Gastrocnemius medialis (tissue), 4 donors: ENCODE results near the gene CSTF2T. TPM values are rescaled to one million over a fixed set of nuclear protein-coding genes. Genes with fewer than 3 reads are reported as not detected.

ENCODE experiments used
- ATAC-seq, 2 donors: fragments of 150-250 bp; one replicate each; pipeline ENCODE4 v1.9.1; 2016
- DNase-seq, 2 donors: peaks; one replicate each; pipeline ENCODE4 v3.0.0-alpha.2; 2019
- H3K27ac ChIP-seq, 4 donors: fragments of 200-600 bp; sonication (generic); 1 replicate in 1 of 4; 2 replicates in 3 of 4; pipeline ENCODE4 v1.5.1; 2016 to 2018; ENCODE audit warnings: mild to moderate bottlenecking in 2 of 4, moderate library complexity in 1 of 4
- H3K27me3 ChIP-seq, 3 donors: fragments of 200-600 bp; sonication (generic) in 2 of 3; 1 replicate in 1 of 3; 2 replicates in 2 of 3; pipeline versions ENCODE4 v1.5.1 to v1.6.0; 2016 to 2019; ENCODE audit warnings: mild to moderate bottlenecking in 1 of 3, moderate library complexity in 1 of 3
- H3K36me3 ChIP-seq, 2 donors: fragments of 200-600 bp; sonication (generic) in 1 of 2; one replicate each; pipeline ENCODE4 v1.5.1; 2017 to 2018
- H3K4me1 ChIP-seq, 2 donors: fragments of 200-600 bp; sonication (generic) in 1 of 2; one replicate each; pipeline ENCODE4 v1.5.1; 2016 to 2017; ENCODE audit warnings: mild to moderate bottlenecking in 2 of 2
- H3K4me3 ChIP-seq, 4 donors: fragments of 200-600 bp; sonication (generic) in 3 of 4; 1 replicate in 1 of 4; 2 replicates in 3 of 4; pipeline ENCODE4 v1.5.1; 2016 to 2019; ENCODE audit warnings: mild to moderate bottlenecking in 2 of 4
- H3K9me3 ChIP-seq, 3 donors: fragments of 200-600 bp; sonication (generic) in 2 of 3; 1 replicate in 1 of 3; 2 replicates in 2 of 3; pipeline ENCODE4 v1.5.1; 2016 to 2019
- CTCF ChIP-seq, 5 experiments: fragments of 450-650 bp in 3 of 5; fragments of 200-600 bp in 2 of 5; sonication (generic) in 2 of 5; IDR thresholded peaks in 4 of 5; conservative IDR thresholded peaks in 1 of 5; 1 replicate in 4 of 5; 2 replicates in 1 of 5; pipeline ENCODE4 v1.5.1; 2016 to 2019; ENCODE audit warnings: antibody characterized with exemption in 5 of 5, mild to moderate bottlenecking in 3 of 5, moderate library complexity in 3 of 5
- POLR2A ChIP-seq, 2 donors: fragments of 450-650 bp; IDR thresholded peaks; one replicate each; pipeline ENCODE4 v1.6.1; 2017; ENCODE audit warnings: antibody characterized with exemption in 2 of 2, mild to moderate bottlenecking in 2 of 2, moderate library complexity in 2 of 2
- in situ Hi-C, 4 donors: fragments of 200-750 bp; cut with MboI; loops; one replicate each; pipeline versions ENCODE4 v1.15.0 to v1.8.0; 2017; ENCODE audit warnings: low sequenced_read_pairs in 4 of 4
- intact Hi-C: fragments of 100-400 bp; cut with DNase I; formaldehyde crosslinking; loops from one replicate; pipeline ENCODE4 v1.15.1; 2023; ENCODE audit warnings: low total_unique reads
- total RNA-seq, 4 donors: library from RNA; depleted of rRNA; stranded (reverse); fragments of >200 nt; gene quantifications; one replicate each; pipeline versions ENCODE4 v1.1.0 to v1.2.3, GENCODE V29; 2016

The CSTF2T gene
- total RNA-seq, 4 donors from 2014 or later, result 11.4 to 22.2 (median 16.3) TPM

DNA sequence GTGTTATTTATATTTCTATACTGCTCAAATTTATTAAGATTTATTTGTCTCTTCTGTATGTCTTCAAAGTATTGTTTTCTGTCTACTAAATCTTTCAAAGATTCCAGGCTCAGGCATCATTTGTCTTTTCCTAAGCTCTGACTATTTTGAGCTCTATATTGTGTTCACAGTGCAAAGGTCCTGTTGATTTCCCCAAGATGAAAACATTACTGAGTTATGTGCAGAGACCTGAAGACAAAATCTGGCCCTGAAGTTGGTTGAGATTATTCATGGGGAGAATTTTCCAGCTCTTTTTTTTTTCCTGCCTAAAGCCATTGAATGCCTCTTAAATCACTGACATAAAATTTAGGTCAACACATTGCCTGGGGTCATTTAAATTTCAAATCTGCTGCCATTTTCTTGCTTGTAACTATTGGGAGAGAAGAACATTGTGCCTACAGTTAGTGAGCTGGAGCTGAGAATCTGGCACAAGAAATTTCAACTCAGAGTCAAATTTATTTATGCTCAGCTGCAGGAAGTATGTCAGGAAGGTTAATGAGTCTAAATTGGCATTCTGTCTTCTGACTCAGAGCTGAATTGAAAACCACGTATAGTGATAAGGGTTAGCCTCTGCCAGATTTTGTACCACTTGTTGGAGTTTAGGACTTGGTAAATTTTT lies 31.6 kb downstream of the CSTF2T start:
- Histone ChIP-seq H3K27me3 (no peaks in the 10 kb centered on the region), H3K36me3 (no peaks in the 10 kb centered on the region), H3K27ac (no peak overlapping the region), H3K4me3 (no peak overlapping the region), H3K4me1 (peaks cover 0 to 27% of the 10 kb centered on the region in 2 donors), H3K9me3 (no peaks in the 10 kb centered on the region)
- TF ChIP-seq POLR2A (IDR thresholded peaks at IDR 0.05) (no peak), CTCF (IDR thresholded peaks at IDR 0.05 in 4 of 5, conservative IDR thresholded peaks at IDR 0.05 in 1 of 5) (no peak)
- intact Hi-C loops, result no loop called here
- ATAC-seq (no peak), DNase-seq (no peak)
- in situ Hi-C loops, result no loop called here

- Histone ChIP-seq H3K4me3 (no peak overlapping the region), H3K9me3 (no peaks in the 10 kb centered on the region), H3K4me1 (peaks cover 0 to 27% of the 10 kb centered on the region in 2 donors), H3K27me3 (no peaks in the 10 kb centered on the region), H3K36me3 (no peaks in the 10 kb centered on the region), H3K27ac (no peak overlapping the region)
- ATAC-seq (no peak), DNase-seq (no peak)
- in situ Hi-C loops (no loop called here), intact Hi-C loops (no loop called here)
- TF ChIP-seq POLR2A (IDR thresholded peaks at IDR 0.05) (no peak), CTCF (IDR thresholded peaks at IDR 0.05 in 4 of 5, conservative IDR thresholded peaks at IDR 0.05 in 1 of 5) (no peak)
These were observed 32.9 kb downstream of the CSTF2T start for GRCh38 chr10:51666456-51666855.

DNA sequence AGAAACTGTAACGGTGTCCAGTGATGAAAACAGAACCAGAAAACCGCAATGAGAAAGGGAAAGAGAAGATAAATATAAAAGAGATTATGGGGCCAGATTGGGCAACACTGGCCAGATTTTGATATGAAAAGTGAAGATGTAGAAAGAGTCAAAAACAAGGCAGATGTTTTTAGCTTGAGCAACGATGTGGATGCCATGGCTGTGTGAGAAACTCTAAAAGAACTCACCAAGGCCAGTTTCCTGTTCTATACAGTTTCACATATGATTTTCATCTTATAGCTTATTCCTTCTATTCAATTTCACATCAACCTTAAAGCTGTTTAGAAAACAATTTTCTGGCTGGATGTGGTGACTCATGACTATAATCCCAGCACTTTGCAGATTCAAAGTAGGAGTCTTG lies 36.3 kb downstream of the CSTF2T start:
- intact Hi-C loops, result no loop called here
- no peak for TF ChIP-seq POLR2A (IDR thresholded peaks at IDR 0.05)
- no peak for TF ChIP-seq CTCF (IDR thresholded peaks at IDR 0.05 in 4 of 5, conservative IDR thresholded peaks at IDR 0.05 in 1 of 5)
- Histone ChIP-seq H3K36me3 (no peaks in the 10 kb centered on the region), H3K9me3 (no peaks in the 10 kb centered on the region), H3K4me1 (peaks cover 0 to 18% of the 10 kb centered on the region in 2 donors), H3K27ac (no peak overlapping the region), H3K27me3 (no peaks in the 10 kb centered on the region), H3K4me3 (no peak overlapping the region)
- DNase-seq, result no peak
- in situ Hi-C loops, result no loop called here
- ATAC-seq, result no peak

DNA sequence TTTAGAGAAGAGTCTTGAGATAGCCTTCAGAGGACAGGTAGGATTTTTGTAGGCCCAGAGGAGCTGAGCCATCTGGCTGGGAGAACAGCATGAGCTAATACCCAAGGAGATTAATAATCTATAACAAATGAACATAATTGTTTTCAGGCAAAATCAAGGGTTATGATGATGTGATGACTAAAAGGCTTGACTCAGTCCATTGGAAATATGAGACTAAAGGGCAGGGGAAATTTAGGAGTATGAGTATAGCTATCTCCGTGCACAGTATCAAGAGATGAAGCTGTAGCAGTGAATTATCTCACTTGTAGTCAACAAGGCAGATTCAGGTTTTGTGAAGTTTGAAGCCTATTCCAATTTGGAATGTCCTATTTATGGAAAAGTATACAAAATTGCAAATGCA lies 40.1 kb downstream of the CSTF2T start:
- Histone ChIP-seq H3K27ac (no peak overlapping the region), H3K36me3 (no peaks in the 10 kb centered on the region), H3K4me3 (no peak overlapping the region), H3K9me3 (no peaks in the 10 kb centered on the region), H3K4me1 (peaks cover under 1 to 21% of the 10 kb centered on the region in 2 donors), H3K27me3 (no peaks in the 10 kb centered on the region)
- no peak for TF ChIP-seq POLR2A (IDR thresholded peaks at IDR 0.05)
- TF ChIP-seq CTCF (IDR thresholded peaks at IDR 0.05 in 4 of 5, conservative IDR thresholded peaks at IDR 0.05 in 1 of 5), result no peak
- no peak for ATAC-seq
- in situ Hi-C loops (no loop called here), intact Hi-C loops (no loop called here)
- no peak for DNase-seq

- no peak for ATAC-seq
These were observed 41.4 kb downstream of the CSTF2T start for GRCh38 chr10:51658000-51658399.

More at GRCh38 chr10:51658000-51658399, 41.4 kb downstream of the CSTF2T start:
- Histone ChIP-seq H3K9me3 (no peaks in the 10 kb centered on the region), H3K4me1 (peaks cover 13 to 34% of the 10 kb centered on the region in 2 donors), H3K4me3 (no peak overlapping the region), H3K36me3 (no peaks in the 10 kb centered on the region), H3K27me3 (no peaks in the 10 kb centered on the region), H3K27ac (no peak overlapping the region)
- in situ Hi-C loops, result no loop called here
- intact Hi-C loops, result no loop called here
- no peak for TF ChIP-seq CTCF (IDR thresholded peaks at IDR 0.05 in 4 of 5, conservative IDR thresholded peaks at IDR 0.05 in 1 of 5)
- no peak for TF ChIP-seq POLR2A (IDR thresholded peaks at IDR 0.05)
- no peak for DNase-seq
